IPS-15b (cell line): ENCODE data around the gene PKD1L1.

ENCODE experiments used
- H3K27me3 ChIP-seq: one replicate; pipeline ENCODE4 v1.6.1; 2013; ENCODE audit warnings: low read length; ENCODE audit not compliant: control insufficient read depth, insufficient read depth
- H3K36me3 ChIP-seq: one replicate; pipeline ENCODE4 v1.6.1; 2013; ENCODE audit warnings: low read length; ENCODE audit not compliant: control insufficient read depth, insufficient read depth
- H3K4me1 ChIP-seq: one replicate; pipeline ENCODE4 v1.6.1; 2013; ENCODE audit warnings: mild to moderate bottlenecking, low read length; ENCODE audit not compliant: control insufficient read depth, insufficient read depth
- H3K4me3 ChIP-seq: one replicate; pipeline ENCODE4 v1.5.1; 2013; ENCODE audit warnings: low read depth, low read length
- H3K9ac ChIP-seq: one replicate; pipeline ENCODE4 v1.6.1; 2013; ENCODE audit warnings: low read depth, mild to moderate bottlenecking, low read length
- H3K9me3 ChIP-seq: one replicate; pipeline ENCODE4 v1.6.1; 2013; ENCODE audit warnings: mild to moderate bottlenecking, low read length; ENCODE audit not compliant: control insufficient read depth, insufficient read depth

Gene PKD1L1

GRCh38 chr7:47941136-47941844 lies 7.0 kb downstream of the PKD1L1 start:
- Histone ChIP-seq H3K4me3 (no peak overlapping the region), H3K36me3 (no peaks in the 10 kb centered on the region), H3K27me3 (no peaks in the 10 kb centered on the region), H3K9ac (no peak overlapping the region), H3K9me3 (no peaks in the 10 kb centered on the region), H3K4me1 (peaks cover 14% of the 10 kb centered on the region)

- no peaks in the 10 kb centered on the region for H3K27me3 ChIP-seq
- no peaks in the 10 kb centered on the region for H3K36me3 ChIP-seq
- H3K4me1 ChIP-seq: peaks cover 14% of the 10 kb centered on the region
- H3K4me3 ChIP-seq: no peak overlapping the region
- no peak overlapping the region for H3K9ac ChIP-seq
- H3K9me3 ChIP-seq: no peaks in the 10 kb centered on the region
These were observed 7.9 kb downstream of the PKD1L1 start for GRCh38 chr7:47940088-47941013.

GRCh38 chr7:47939425-47940036 lies 8.7 kb downstream of the PKD1L1 start:
- Histone ChIP-seq H3K4me1 (peaks cover 14% of the 10 kb centered on the region), H3K27me3 (no peaks in the 10 kb centered on the region), H3K9ac (no peak overlapping the region)

GRCh38 chr7:47938574-47939165 lies 9.6 kb downstream of the PKD1L1 start:
- Histone ChIP-seq H3K36me3 (no peaks in the 10 kb centered on the region), H3K4me3 (no peak overlapping the region), H3K9ac (no peak overlapping the region), H3K9me3 (no peaks in the 10 kb centered on the region), H3K4me1 (peaks cover 14% of the 10 kb centered on the region), H3K27me3 (no peaks in the 10 kb centered on the region)

More at GRCh38 chr7:47939425-47940036, 8.7 kb downstream of the PKD1L1 start:
- Histone ChIP-seq H3K36me3 (no peaks in the 10 kb centered on the region), H3K9me3 (no peaks in the 10 kb centered on the region), H3K4me3 (no peak overlapping the region)

- Histone ChIP-seq H3K9ac (no peak overlapping the region), H3K9me3 (no peaks in the 10 kb centered on the region), H3K4me1 (peaks cover 14% of the 10 kb centered on the region), H3K4me3 (no peak overlapping the region), H3K36me3 (no peaks in the 10 kb centered on the region), H3K27me3 (no peaks in the 10 kb centered on the region)
These were observed 10.3 kb downstream of the PKD1L1 start for GRCh38 chr7:47937711-47938573.

- H3K36me3 ChIP-seq: no peaks in the 10 kb centered on the region
- H3K9ac ChIP-seq: no peak overlapping the region
- H3K9me3 ChIP-seq: no peaks in the 10 kb centered on the region
- H3K27me3 ChIP-seq: no peaks in the 10 kb centered on the region
- H3K4me1 ChIP-seq: peaks cover 14% of the 10 kb centered on the region
- no peak overlapping the region for H3K4me3 ChIP-seq
These were observed 11.1 kb downstream of the PKD1L1 start for GRCh38 chr7:47937065-47937687.

GRCh38 chr7:47936323-47936722 lies 11.9 kb downstream of the PKD1L1 start:
- no peak overlapping the region for H3K4me3 ChIP-seq
- H3K27me3 ChIP-seq: no peaks in the 10 kb centered on the region
- no peak overlapping the region for H3K9ac ChIP-seq
- peaks cover 9% of the 10 kb centered on the region for H3K4me1 ChIP-seq
- H3K36me3 ChIP-seq: no peaks in the 10 kb centered on the region
- no peaks in the 10 kb centered on the region for H3K9me3 ChIP-seq

- no peaks in the 10 kb centered on the region for H3K27me3 ChIP-seq
- no peaks in the 10 kb centered on the region for H3K9me3 ChIP-seq
- H3K36me3 ChIP-seq: no peaks in the 10 kb centered on the region
- peaks cover 5% of the 10 kb centered on the region for H3K4me1 ChIP-seq
- H3K4me3 ChIP-seq: no peak overlapping the region
- H3K9ac ChIP-seq: no peak overlapping the region
These were observed 12.9 kb downstream of the PKD1L1 start for GRCh38 chr7:47935336-47935735.

- Histone ChIP-seq H3K27me3 (no peaks in the 10 kb centered on the region), H3K4me3 (no peak overlapping the region), H3K9me3 (no peaks in the 10 kb centered on the region), H3K4me1 (peaks cover 5% of the 10 kb centered on the region), H3K9ac (no peak overlapping the region), H3K36me3 (no peaks in the 10 kb centered on the region)
These were observed 13.4 kb downstream of the PKD1L1 start for GRCh38 chr7:47934831-47935230.

- H3K27me3 ChIP-seq: no peaks in the 10 kb centered on the region
- no peak overlapping the region for H3K9ac ChIP-seq
- H3K36me3 ChIP-seq: no peaks in the 10 kb centered on the region
- H3K4me1 ChIP-seq: peaks cover 5% of the 10 kb centered on the region
- H3K4me3 ChIP-seq: no peak overlapping the region
- H3K9me3 ChIP-seq: no peaks in the 10 kb centered on the region
These were observed 15.1 kb downstream of the PKD1L1 start for GRCh38 chr7:47933215-47933614.
